ENCODE results near the gene LCN15. TPM values are rescaled to one million over a fixed set of nuclear protein-coding genes. Genes with fewer than 3 reads are reported as not detected.
"Not testable (repeated sequence)": the region's sequence is repeated elsewhere in the genome, so short reads cannot be mapped to it uniquely, and the experiment has no call there.

Gene LCN15
- polyA plus RNA-seq, 3 donors: not detected

DNA sequence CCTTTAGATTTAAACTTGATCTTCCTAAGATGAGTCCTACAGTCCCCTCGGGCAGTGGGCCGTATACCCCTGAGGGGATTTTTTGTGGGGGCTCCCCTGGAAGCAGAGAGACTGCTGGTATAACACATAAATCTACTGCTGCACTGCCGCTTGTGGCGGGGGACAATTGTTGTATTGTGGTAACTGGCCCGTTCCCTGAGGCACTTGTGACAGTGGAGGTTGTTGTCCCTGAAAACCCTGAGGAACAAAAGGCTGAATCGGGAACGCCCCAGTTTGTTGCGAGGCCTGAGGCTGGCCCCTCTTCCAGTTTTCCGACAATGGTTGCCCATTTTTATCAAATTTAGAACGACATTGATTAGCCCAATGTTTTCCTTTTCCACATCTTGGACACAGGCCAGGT, 22.1 kb upstream of the LCN15 start:
- WGBS (ENCODE audit: insufficient coverage): 95% methylated on average over 5 of the region's 10 CpGs
- H3K9me3 ChIP-seq (replicated peaks in 1 of 2; ENCODE audit: control insufficient read depth in 1 of 2, insufficient read depth in 1 of 2, low read length in 2 of 2): no peaks in the 10 kb centered on the region
- no peak overlapping the region for H2AFZ ChIP-seq (ENCODE audit: insufficient read depth, low read depth, low read length, poor library complexity, severe bottlenecking)
- H3K4me1 ChIP-seq (ENCODE audit: control insufficient read depth in 1 of 2, insufficient read depth in 2 of 2, low read length in 2 of 2): peaks cover 7 to 10% of the 10 kb centered on the region in 2 donors
- H3K27me3 ChIP-seq (ENCODE audit: control insufficient read depth in 2 of 2, insufficient read depth in 2 of 2, low read length in 2 of 2): no peaks in the 10 kb centered on the region
- intact Hi-C loops (cut with micrococcal nuclease): loop anchor here (5.0 to 10.0 kb wide), 2 partner anchors 246 to 278 kb away; partner anchors contain the start of gene FUT7 (in 1 of the 2)
- Mint-ChIP-seq H3K36me3 (no peaks in the 10 kb centered on the region), H3K9me3 (no peaks in the 10 kb centered on the region), H3K27ac (no peak overlapping the region), H3K27me3 (ENCODE audit: low read depth in 3 of 3) (peaks cover 0 to 3% (median 0%) of the 10 kb centered on the region in 3 donors), H3K4me1 (peaks cover 8% of the 10 kb centered on the region), H3K4me3 (no peak overlapping the region)
- no peak for DNase-seq
- no peak overlapping the region for H3K4me3 ChIP-seq (replicated peaks in 1 of 3; ENCODE audit: low read depth in 2 of 3, low read length in 3 of 3)
- no peak overlapping the region for H3K4me2 ChIP-seq (replicated peaks; ENCODE audit: extremely low read depth, low read length, poor library complexity, severe bottlenecking)
- no peak for TF ChIP-seq CTCF (IDR thresholded peaks at IDR 0.05)
- no peaks in the 10 kb centered on the region for H3K36me3 ChIP-seq (replicated peaks in 1 of 2; ENCODE audit: control insufficient read depth in 1 of 2, insufficient read depth in 2 of 2, low read length in 2 of 2)
- H4K20me1 ChIP-seq (ENCODE audit: insufficient read depth, low read length): no peaks in the 10 kb centered on the region
- no peak overlapping the region for H3K9ac ChIP-seq (ENCODE audit: insufficient read depth, low read length, poor library complexity, severe bottlenecking)
- H3K27ac ChIP-seq (ENCODE audit: low read depth in 1 of 2, low read length in 2 of 2): no peak overlapping the region
- no peaks in the 10 kb centered on the region for H3K79me2 ChIP-seq (ENCODE audit: insufficient read depth, low read length)

- H3K27ac Mint-ChIP-seq; H3K9ac ChIP-seq (ENCODE audit: insufficient read depth, low read length, poor library complexity, severe bottlenecking); H3K4me3 ChIP-seq (replicated peaks in 1 of 3; ENCODE audit: low read depth in 2 of 3, low read length in 3 of 3); H3K4me1 Mint-ChIP-seq; H3K4me1 ChIP-seq (ENCODE audit: control insufficient read depth in 1 of 2, insufficient read depth in 2 of 2, low read length in 2 of 2); H3K27ac ChIP-seq (ENCODE audit: low read depth in 1 of 2, low read length in 2 of 2); H3K9me3 ChIP-seq (replicated peaks in 1 of 2; ENCODE audit: control insufficient read depth in 1 of 2, insufficient read depth in 1 of 2, low read length in 2 of 2); H3K79me2 ChIP-seq (ENCODE audit: insufficient read depth, low read length); H3K27me3 Mint-ChIP-seq (ENCODE audit: low read depth in 3 of 3); H3K36me3 ChIP-seq (replicated peaks in 1 of 2; ENCODE audit: control insufficient read depth in 1 of 2, insufficient read depth in 2 of 2, low read length in 2 of 2); DNase-seq; H3K27me3 ChIP-seq (ENCODE audit: control insufficient read depth in 2 of 2, insufficient read depth in 2 of 2, low read length in 2 of 2); H3K4me3 Mint-ChIP-seq; H3K4me2 ChIP-seq (replicated peaks; ENCODE audit: extremely low read depth, low read length, poor library complexity, severe bottlenecking); H4K20me1 ChIP-seq (ENCODE audit: insufficient read depth, low read length); H3K9me3 Mint-ChIP-seq; H3K36me3 Mint-ChIP-seq; H2AFZ ChIP-seq (ENCODE audit: insufficient read depth, low read depth, low read length, poor library complexity, severe bottlenecking): not testable (repeated sequence)
- 93% methylated on average over 20 of the region's 23 CpGs for WGBS (ENCODE audit: insufficient coverage)
- intact Hi-C loops (cut with micrococcal nuclease): loop anchor here (5.0 to 10.0 kb wide), 2 partner anchors 247 to 279 kb away; partner anchors contain the start of gene FUT7 (in 1 of the 2)
These were observed 21.4 kb upstream of the LCN15 start for GRCh38 chr9:136785565-136786355.
